B cell (primary cell): Measurements from ENCODE around the gene IFNK. TPM values are rescaled to one million over a fixed set of nuclear protein-coding genes. Genes with fewer than 3 reads are reported as not detected.

Experiments used
- ATAC-seq: fragments of 200-7000 bp; cut with Tn5 transposase; one replicate; pipeline ENCODE4 v1.10.0; 2021; ENCODE audit warnings: low read depth, mild to moderate bottlenecking, moderate number of reproducible peaks, moderate library complexity
- CTCF ChIA-PET: fragments of 350-600 bp; sonication (Branson Sonifier 250); formaldehyde crosslinking; loops from one replicate; lab custom pipeline; 2021; ENCODE audit warnings: antibody characterized with exemption, inconsistent platforms; lab: Charles Lee
- POLR2A ChIA-PET: fragments of 350-600 bp; sonication (Branson Sonifier 250); formaldehyde crosslinking; loops from one replicate; lab custom pipeline; 2021; ENCODE audit warnings: antibody characterized with exemption; lab: Charles Lee
- DNase-seq: peaks from one replicate; pipeline ENCODE4 v3.0.0; 2013
- H2AFZ ChIP-seq: 2 replicates; pipeline ENCODE4 v1.6.1; 2012; ENCODE audit warnings: mild to moderate bottlenecking, low read depth, low read length; ENCODE audit not compliant: insufficient read depth, poor library complexity, severe bottlenecking
- H3K27ac ChIP-seq, 2 donors: 1 replicate in 1 of 2; 2 replicates in 1 of 2; pipeline ENCODE4 v1.5.1; 2012 to 2013; ENCODE audit warnings: low read length in 2 of 2, mild to moderate bottlenecking in 2 of 2, moderate library complexity in 1 of 2
- H3K27me3 ChIP-seq, 4 experiments: fragments of 200-600 bp in 1 of 4; sonication (generic) in 1 of 4; replicated peaks in 1 of 4; 1 replicate in 2 of 4; 2 replicates in 2 of 4; pipeline versions ENCODE4 v1.6.1 to v1.7.0; 2013 to 2016; ENCODE audit warnings: low read length in 3 of 4, mild to moderate bottlenecking in 2 of 4, mixed read lengths in 1 of 4, moderate library complexity in 1 of 4; ENCODE audit not compliant: insufficient read depth in 4 of 4, control insufficient read depth in 3 of 4; ENCODE audit errors: control extremely low read depth in 1 of 4
- H3K36me3 ChIP-seq, 2 experiments: replicated peaks in 1 of 2; 1 replicate in 1 of 2; 2 replicates in 1 of 2; pipeline versions ENCODE4 v1.6.1 to v1.7.1; 2013; ENCODE audit warnings: low read length in 1 of 2; ENCODE audit not compliant: insufficient read depth in 2 of 2, control insufficient read depth in 1 of 2; ENCODE audit errors: control extremely low read depth in 1 of 2, extremely low read depth in 1 of 2
- H3K4me1 ChIP-seq, 2 donors: fragments of 200-600 bp in 1 of 2; sonication (generic) in 1 of 2; 1 replicate in 1 of 2; 2 replicates in 1 of 2; pipeline versions ENCODE4 v1.5.1 to v1.6.1; 2013 to 2017; ENCODE audit warnings: low read length in 2 of 2; ENCODE audit not compliant: control insufficient read depth in 2 of 2, insufficient read depth in 2 of 2
- H3K4me2 ChIP-seq: replicated peaks from 2 replicates; pipeline ENCODE3; 2012; ENCODE audit warnings: mild to moderate bottlenecking, low read depth, low read length; ENCODE audit not compliant: poor library complexity, severe bottlenecking
- H3K4me3 ChIP-seq, 5 experiments: fragments of 200-600 bp in 1 of 5; sonication (generic) in 1 of 5; 1 replicate in 3 of 5; 2 replicates in 2 of 5; pipeline versions ENCODE4 v1.5.1 to v1.7.0; 2011 to 2016; ENCODE audit warnings: low read length in 4 of 5, mild to moderate bottlenecking in 4 of 5, low read depth in 2 of 5, control low read depth in 1 of 5, moderate library complexity in 1 of 5; ENCODE audit not compliant: insufficient read depth in 1 of 5; ENCODE audit errors: control extremely low read depth in 1 of 5, extremely low read depth in 1 of 5
- H3K79me2 ChIP-seq: fragments of 200-600 bp; sonication (generic); one replicate; pipeline ENCODE4 v1.6.0; 2016; ENCODE audit warnings: low read length; ENCODE audit not compliant: control insufficient read depth, insufficient read depth
- H3K9ac ChIP-seq: fragments of 200-600 bp; sonication (generic); 2 replicates; pipeline ENCODE4 v1.6.1; 2017; ENCODE audit warnings: mild to moderate bottlenecking, low read length, moderate library complexity
- H3K9me3 ChIP-seq, 3 donors: one replicate each; pipeline versions ENCODE4 v1.6.1 to v1.7.1; 2013; ENCODE audit warnings: low read length in 2 of 3; ENCODE audit not compliant: control insufficient read depth in 2 of 3, insufficient read depth in 1 of 3; ENCODE audit errors: control extremely low read depth in 1 of 3
- H4K20me1 ChIP-seq: 2 replicates; pipeline ENCODE4 v1.6.0; 2012; ENCODE audit warnings: mild to moderate bottlenecking, low read length; ENCODE audit not compliant: insufficient read depth, control insufficient read depth, poor library complexity, severe bottlenecking
- H3K27ac Mint-ChIP-seq: one replicate; pipeline ENCODE4 v1.8.0; 2021; ENCODE audit warnings: mixed read lengths
- H3K27me3 Mint-ChIP-seq: one replicate; pipeline ENCODE4 v1.8.0; 2021; ENCODE audit warnings: mixed read lengths
- H3K4me1 Mint-ChIP-seq: one replicate; pipeline ENCODE4 v1.8.0; 2021; ENCODE audit warnings: mixed read lengths
- H3K4me3 Mint-ChIP-seq: one replicate; pipeline ENCODE4 v1.8.0; 2021; ENCODE audit warnings: mixed read lengths
- H3K9me3 Mint-ChIP-seq: one replicate; pipeline ENCODE4 v1.8.0; 2022; ENCODE audit warnings: mixed read lengths; ENCODE audit not compliant: insufficient read depth
- CTCF ChIP-seq: fragments of 200-600 bp; IDR thresholded peaks from one replicate; pipeline ENCODE4 v1.8.0; 2022; ENCODE audit warnings: antibody characterized with exemption, mild to moderate bottlenecking
- EZH2 ChIP-seq: IDR thresholded peaks from 2 replicates; pipeline ENCODE4 v1.6.1; 2012; ENCODE audit warnings: borderline replicate concordance, low read depth, mild to moderate bottlenecking, moderate library complexity, low read length; ENCODE audit not compliant: insufficient read depth, poor library complexity, severe bottlenecking
- WGBS: methylation state at CpG from one replicate; pipeline ENCODE4 v1.1.5; 2013; ENCODE audit warnings: missing lambda C conversion rate; ENCODE audit not compliant: insufficient coverage; 5-methylcytosine and 5-hydroxymethylcytosine counted together
- intact Hi-C: fragments of 100-400 bp; cut with micrococcal nuclease; formaldehyde crosslinking; loops from one replicate; pipeline ENCODE4 v1.10.0; 2022
- polyA plus RNA-seq: library from polyadenylated mRNA; depleted of rRNA; stranded (reverse); fragments of >200 nt; gene quantifications from 2 replicates; pipeline ENCODE4 v1.2.3, GENCODE V29; 2012
- total RNA-seq, 2 donors: library from RNA; stranded (reverse); fragments of 120-200 nt in 1 of 2; gene quantifications; 1 replicate in 1 of 2; 2 replicates in 1 of 2; pipeline versions ENCODE4 v1.2.3 to v1.2.4, GENCODE V29; 2013 to 2022

IFNK gene
- total and polyA plus RNA-seq, 2 donors (not counting 1 experiment from before 2014, with no cell fraction given), result not detected

DNA sequence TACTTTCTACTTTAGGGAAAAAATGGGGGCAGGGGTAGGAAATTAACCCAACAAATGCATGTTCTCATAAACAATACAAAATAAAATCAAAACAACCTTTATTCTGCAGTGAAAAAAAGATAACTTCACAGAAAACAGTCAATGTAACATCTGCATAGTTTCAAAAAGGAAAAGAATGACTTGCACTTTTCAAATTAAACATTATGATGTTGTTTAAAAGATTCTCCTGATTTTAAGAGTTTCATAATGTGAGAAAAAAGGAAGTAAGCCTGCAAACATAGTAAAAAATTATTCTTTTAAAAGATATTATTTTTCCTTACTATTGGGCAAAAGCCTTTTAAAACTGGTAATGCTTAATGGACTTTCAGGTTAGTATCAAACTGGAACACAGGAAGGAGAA, 41.6 kb downstream of the IFNK start:
- POLR2A ChIA-PET, result no interaction called here
- H3K27me3 Mint-ChIP-seq, result no peaks in the 10 kb centered on the region
- no peak overlapping the region for H3K27ac Mint-ChIP-seq

DNA sequence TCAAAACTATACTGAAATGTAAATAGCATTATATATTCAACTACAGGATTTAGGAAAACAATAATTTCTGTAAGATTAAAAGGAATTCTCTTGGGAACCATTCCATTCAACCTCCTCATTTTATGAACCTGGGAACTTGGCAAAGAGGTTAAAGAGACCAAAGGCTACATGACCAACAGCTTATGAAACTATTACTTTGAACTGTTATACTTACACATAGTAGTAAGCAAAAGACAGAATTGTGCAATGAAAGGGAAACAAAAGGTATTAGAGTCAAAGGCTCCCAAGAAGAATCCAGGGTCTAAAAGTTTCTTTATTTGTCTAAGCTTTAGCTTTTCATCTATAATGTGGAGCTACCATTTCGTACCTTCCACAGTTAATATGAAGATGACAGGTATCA, 42.0 kb downstream of the IFNK start:
- no peak overlapping the region for H3K9ac ChIP-seq
- H3K79me2 ChIP-seq, result peaks cover 43% of the 10 kb centered on the region
- Mint-ChIP-seq H3K4me1 (peaks cover 26% of the 10 kb centered on the region), H3K9me3 (no peaks in the 10 kb centered on the region), H3K4me3 (no peak overlapping the region), H3K27ac (no peak overlapping the region), H3K27me3 (no peaks in the 10 kb centered on the region)
- no peak for ATAC-seq
- no CpG with 5 or more reads among the region's 1 CpG for WGBS
- no peak for TF ChIP-seq CTCF
- TF ChIP-seq EZH2, result no peak
- intact Hi-C loops, result no loop called here
- H3K27ac ChIP-seq, result no peak overlapping the region
- no peaks in the 10 kb centered on the region for H3K9me3 ChIP-seq
- no peak overlapping the region for H3K4me2 ChIP-seq
- no peaks in the 10 kb centered on the region for H3K27me3 ChIP-seq
- ChIA-PET CTCF (no interaction called here), POLR2A (no interaction called here)
- H3K36me3 ChIP-seq, result peaks cover 0 to 5% of the 10 kb centered on the region in 2 experiments
- DNase-seq, result no peak
- no peak overlapping the region for H3K4me3 ChIP-seq
- no peaks in the 10 kb centered on the region for H4K20me1 ChIP-seq
- peaks cover 20 to 24% of the 10 kb centered on the region in 2 donors for H3K4me1 ChIP-seq
- H2AFZ ChIP-seq, result no peak overlapping the region

More for the DNA sequence above, 41.6 kb downstream of the IFNK start:
- TF ChIP-seq CTCF (no peak), EZH2 (no peak)
- no peak overlapping the region for H3K4me3 Mint-ChIP-seq
- Histone ChIP-seq H3K9ac (no peak overlapping the region), H3K9me3 (no peaks in the 10 kb centered on the region), H4K20me1 (no peaks in the 10 kb centered on the region), H3K27me3 (no peaks in the 10 kb centered on the region), H3K36me3 (peaks cover 0 to 10% of the 10 kb centered on the region in 2 experiments), H3K4me2 (no peak overlapping the region), H3K79me2 (peaks cover 39% of the 10 kb centered on the region), H3K4me3 (no peak overlapping the region), H2AFZ (no peak overlapping the region), H3K27ac (peak overlapping the region in 1 of 2 donors; percentile 71), H3K4me1 (peaks cover 20 to 24% of the 10 kb centered on the region in 2 donors)
- DNase-seq (no peak), ATAC-seq (no peak)
- peaks cover 22% of the 10 kb centered on the region for H3K4me1 Mint-ChIP-seq
- intact Hi-C loops, result no loop called here
- CTCF ChIA-PET, result interaction anchor here (2.6 kb wide), 1 partner anchor 233 kb away, joined by 9 read pairs; no protein-coding TSS in a partner anchor
- no peaks in the 10 kb centered on the region for H3K9me3 Mint-ChIP-seq
